Astrocyte (in vitro differentiated cells and primary cell): Measurements from ENCODE around the gene MELTF. TPM values are rescaled to one million over a fixed set of nuclear protein-coding genes. Genes with fewer than 3 reads are reported as not detected.

ENCODE experiments used
- DNase-seq: peaks from one replicate; pipeline ENCODE4 v3.0.0-alpha.2; 2010; ENCODE audit warnings: low read depth
- FAIRE-seq: peaks from 2 replicates; lab custom pipeline; 2011; peaks lifted over from hg19 to GRCh38; lab: Jason Lieb, UNC
- H2AFZ ChIP-seq: 2 replicates; pipeline ENCODE4 v1.6.0; 2012; ENCODE audit warnings: low read depth, low read length, inconsistent platforms
- H3K27ac ChIP-seq: 2 replicates; pipeline ENCODE4 v1.5.1; 2011; ENCODE audit warnings: low read depth, low read length, inconsistent platforms
- H3K27me3 ChIP-seq: 2 replicates; pipeline ENCODE4 v1.6.0; 2011; ENCODE audit warnings: low read length, inconsistent platforms; ENCODE audit not compliant: insufficient read depth
- H3K36me3 ChIP-seq: 2 replicates; pipeline ENCODE4 v1.5.1; 2011; ENCODE audit warnings: low read length, inconsistent platforms; ENCODE audit not compliant: insufficient read depth
- H3K4me1 ChIP-seq: 2 replicates; pipeline ENCODE4 v1.5.1; 2011; ENCODE audit warnings: low read length, inconsistent platforms; ENCODE audit not compliant: insufficient read depth
- H3K4me2 ChIP-seq: 2 replicates; pipeline ENCODE4 v1.6.0; 2012; ENCODE audit warnings: low read length, inconsistent platforms
- H3K4me3 ChIP-seq: 2 replicates; pipeline ENCODE4 v1.5.1; 2011; ENCODE audit warnings: low read depth, mild to moderate bottlenecking, low read length, inconsistent platforms; ENCODE audit not compliant: insufficient read depth
- H3K79me2 ChIP-seq: 2 replicates; pipeline ENCODE4 v1.6.0; 2012; ENCODE audit warnings: mild to moderate bottlenecking, low read length, inconsistent platforms; ENCODE audit not compliant: insufficient read depth
- H3K9ac ChIP-seq: 2 replicates; pipeline ENCODE4 v1.6.0; 2012; ENCODE audit warnings: mild to moderate bottlenecking, low read length, inconsistent platforms
- H3K9me3 ChIP-seq: 2 replicates; pipeline ENCODE4 v1.5.1; 2012; ENCODE audit warnings: low read depth, mild to moderate bottlenecking, low read length, inconsistent platforms; ENCODE audit not compliant: insufficient read depth
- H4K20me1 ChIP-seq: 2 replicates; pipeline ENCODE4 v1.6.0; 2012; ENCODE audit warnings: low read length, inconsistent platforms; ENCODE audit not compliant: insufficient read depth
- H3K27ac Mint-ChIP-seq: one replicate; pipeline ENCODE4 v1.8.0; 2021; ENCODE audit warnings: mild to moderate bottlenecking, mixed read lengths; ENCODE audit not compliant: unreplicated experiment
- H3K27me3 Mint-ChIP-seq: one replicate; pipeline ENCODE4 v1.8.0; 2021; ENCODE audit warnings: low read depth, mixed read lengths; ENCODE audit not compliant: unreplicated experiment
- H3K36me3 Mint-ChIP-seq: one replicate; pipeline ENCODE4 v1.8.0; 2021; ENCODE audit warnings: low read depth, mixed read lengths; ENCODE audit not compliant: unreplicated experiment
- H3K4me1 Mint-ChIP-seq: one replicate; pipeline ENCODE4 v1.8.0; 2021; ENCODE audit warnings: low read depth, mixed read lengths; ENCODE audit not compliant: unreplicated experiment
- H3K4me3 Mint-ChIP-seq: one replicate; pipeline ENCODE4 v1.8.0; 2021; ENCODE audit warnings: mild to moderate bottlenecking, moderate library complexity, mixed read lengths; ENCODE audit not compliant: unreplicated experiment
- H3K9me3 Mint-ChIP-seq: one replicate; pipeline ENCODE4 v1.8.0; 2021; ENCODE audit warnings: mild to moderate bottlenecking, mixed read lengths; ENCODE audit not compliant: unreplicated experiment
- EZH2 ChIP-seq: IDR thresholded peaks from 2 replicates; pipeline ENCODE4 v1.6.1; 2012; ENCODE audit warnings: mild to moderate bottlenecking, low read length, inconsistent platforms; ENCODE audit not compliant: insufficient read depth
- total RNA-seq: library from RNA; stranded (reverse); gene quantifications from 2 replicates; pipeline ENCODE4 v1.2.1, GENCODE V29; 2021
- TF ChIP-seq, protein P1 (sequence below): IDR thresholded peaks from 2 replicates; pipeline ENCODE4 v1.5.1; 2011; ENCODE audit warnings: low read depth, mild to moderate bottlenecking, inconsistent platforms, low read length, moderate library complexity; ENCODE audit not compliant: insufficient read depth

MELTF gene
- total RNA-seq, 1 donor from 2014 or later, result 24.0 TPM

DNA sequence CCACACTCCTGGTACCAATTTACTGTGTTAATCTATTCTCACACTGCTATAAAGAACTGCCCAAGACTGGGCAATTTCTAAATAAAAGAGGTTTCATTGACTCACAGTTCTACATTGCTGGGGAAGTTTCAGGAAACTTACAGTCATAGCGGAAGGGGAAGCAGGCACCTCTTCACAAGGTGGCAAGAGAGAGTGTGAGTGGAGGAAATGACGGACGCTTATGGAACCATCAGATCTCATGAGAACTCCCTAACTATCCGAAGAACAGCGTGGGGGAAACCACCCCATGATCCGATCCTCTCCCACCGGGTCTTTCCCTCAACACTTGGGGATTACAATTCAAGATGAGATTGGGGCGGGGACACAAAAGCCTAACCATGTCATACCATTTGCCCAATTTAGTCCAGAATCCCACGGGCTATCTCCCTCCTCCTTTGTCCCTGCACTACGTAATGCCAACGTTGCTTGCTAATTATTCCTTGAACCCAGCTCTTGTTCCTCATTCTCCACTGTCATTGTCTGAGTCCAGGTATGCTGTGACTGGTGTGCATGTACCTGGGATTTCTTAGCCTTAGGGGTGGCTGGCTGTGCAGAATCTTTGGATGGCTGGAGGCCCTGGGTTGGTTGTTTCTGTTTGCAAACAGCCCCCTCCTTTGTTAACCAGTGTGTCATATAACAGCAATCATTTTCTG lies 64.4 kb downstream of the MELTF start:
- Histone ChIP-seq H3K4me2 (no peak overlapping the region), H3K27me3 (peaks cover 36% of the 10 kb centered on the region), H3K4me3 (no peak overlapping the region), H2AFZ (no peak overlapping the region), H3K27ac (no peak overlapping the region), H3K4me1 (peaks cover 9% of the 10 kb centered on the region), H3K9me3 (no peaks in the 10 kb centered on the region), H3K36me3 (no peaks in the 10 kb centered on the region), H4K20me1 (no peaks in the 10 kb centered on the region), H3K79me2 (no peaks in the 10 kb centered on the region), H3K9ac (no peak overlapping the region)
- H3K9me3 Mint-ChIP-seq, result peaks cover 2% of the 10 kb centered on the region
- DNase-seq, result no peak
- no peak overlapping the region for H3K4me3 Mint-ChIP-seq
- TF ChIP-seq, protein P1, sequence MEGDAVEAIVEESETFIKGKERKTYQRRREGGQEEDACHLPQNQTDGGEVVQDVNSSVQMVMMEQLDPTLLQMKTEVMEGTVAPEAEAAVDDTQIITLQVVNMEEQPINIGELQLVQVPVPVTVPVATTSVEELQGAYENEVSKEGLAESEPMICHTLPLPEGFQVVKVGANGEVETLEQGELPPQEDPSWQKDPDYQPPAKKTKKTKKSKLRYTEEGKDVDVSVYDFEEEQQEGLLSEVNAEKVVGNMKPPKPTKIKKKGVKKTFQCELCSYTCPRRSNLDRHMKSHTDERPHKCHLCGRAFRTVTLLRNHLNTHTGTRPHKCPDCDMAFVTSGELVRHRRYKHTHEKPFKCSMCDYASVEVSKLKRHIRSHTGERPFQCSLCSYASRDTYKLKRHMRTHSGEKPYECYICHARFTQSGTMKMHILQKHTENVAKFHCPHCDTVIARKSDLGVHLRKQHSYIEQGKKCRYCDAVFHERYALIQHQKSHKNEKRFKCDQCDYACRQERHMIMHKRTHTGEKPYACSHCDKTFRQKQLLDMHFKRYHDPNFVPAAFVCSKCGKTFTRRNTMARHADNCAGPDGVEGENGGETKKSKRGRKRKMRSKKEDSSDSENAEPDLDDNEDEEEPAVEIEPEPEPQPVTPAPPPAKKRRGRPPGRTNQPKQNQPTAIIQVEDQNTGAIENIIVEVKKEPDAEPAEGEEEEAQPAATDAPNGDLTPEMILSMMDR, result no peak
- no peak for TF ChIP-seq EZH2
- H3K27ac Mint-ChIP-seq, result no peak overlapping the region
- peaks cover 56% of the 10 kb centered on the region for H3K27me3 Mint-ChIP-seq
- FAIRE-seq, result no peak
- H3K4me1 Mint-ChIP-seq, result no peaks in the 10 kb centered on the region
- H3K36me3 Mint-ChIP-seq, result peaks cover 6% of the 10 kb centered on the region

DNA sequence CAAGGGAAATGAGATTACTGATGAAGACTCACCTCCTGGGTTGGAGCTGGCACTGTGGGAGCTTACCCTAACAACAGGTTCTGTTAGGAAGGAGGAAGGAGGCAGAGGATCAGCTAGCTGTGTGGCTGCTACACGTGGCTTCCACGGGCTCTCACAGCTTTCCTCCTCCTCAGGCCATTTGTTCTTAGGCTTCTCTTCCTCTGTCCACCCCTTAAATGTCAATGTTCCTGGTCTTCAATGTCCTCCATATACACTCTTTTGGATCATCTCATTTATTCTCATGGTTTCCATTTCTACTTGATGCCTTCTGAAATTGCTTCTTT lies 66.0 kb downstream of the MELTF start:
- peaks cover 38% of the 10 kb centered on the region for H3K27me3 ChIP-seq
- no peak overlapping the region for H3K4me3 Mint-ChIP-seq
- no peak for TF ChIP-seq EZH2
- TF ChIP-seq, protein P1, result no peak
- no peak overlapping the region for H3K27ac ChIP-seq
- H3K9me3 Mint-ChIP-seq, result peaks cover 2% of the 10 kb centered on the region
- no peak overlapping the region for H3K4me3 ChIP-seq
- peaks cover 61% of the 10 kb centered on the region for H3K27me3 Mint-ChIP-seq
- FAIRE-seq (no peak), DNase-seq (no peak)
- H4K20me1 ChIP-seq, result no peaks in the 10 kb centered on the region
- H3K4me1 ChIP-seq, result peaks cover 6% of the 10 kb centered on the region
- H2AFZ ChIP-seq, result no peak overlapping the region
- H3K79me2 ChIP-seq, result no peaks in the 10 kb centered on the region
- no peak overlapping the region for H3K9ac ChIP-seq
- no peaks in the 10 kb centered on the region for H3K9me3 ChIP-seq
- H3K36me3 Mint-ChIP-seq, result peaks cover 6% of the 10 kb centered on the region
- H3K4me2 ChIP-seq, result no peak overlapping the region
- no peaks in the 10 kb centered on the region for H3K36me3 ChIP-seq
- no peak overlapping the region for H3K27ac Mint-ChIP-seq
- H3K4me1 Mint-ChIP-seq, result no peaks in the 10 kb centered on the region

DNA sequence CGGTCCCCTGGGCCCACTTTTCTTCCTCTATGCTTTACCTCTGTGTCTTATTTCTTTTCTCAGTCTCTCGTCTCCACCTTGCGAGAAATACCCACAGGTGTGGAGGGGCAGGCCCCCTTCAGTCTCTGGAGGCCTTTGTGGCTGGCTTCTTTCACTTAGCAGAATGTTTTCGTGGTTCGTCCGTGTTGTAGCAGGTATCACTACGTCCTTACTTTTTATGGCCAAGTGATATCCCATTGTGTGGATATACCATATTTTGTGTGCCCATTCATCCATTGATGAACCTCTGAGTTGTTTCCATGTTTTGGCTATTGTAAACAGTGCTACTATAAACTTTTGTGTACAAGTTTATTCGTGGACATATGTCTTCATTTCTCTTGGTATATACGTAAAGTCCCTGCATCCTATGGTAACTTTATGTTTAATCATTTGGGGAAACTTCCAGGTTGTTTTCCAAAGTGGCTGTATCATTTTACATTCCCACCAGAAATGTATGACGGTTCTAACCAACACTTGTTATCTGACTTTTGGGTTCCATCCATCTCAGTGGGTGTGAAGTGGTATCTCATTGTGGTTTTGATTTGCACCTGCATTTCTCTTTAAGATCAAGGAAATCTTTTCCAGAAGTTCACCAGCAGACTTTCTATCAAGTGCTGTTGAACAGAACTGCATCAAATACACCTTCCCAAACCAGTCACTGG lies 66.5 kb downstream of the MELTF start:
- Histone ChIP-seq H3K9me3 (no peaks in the 10 kb centered on the region), H3K27ac (no peak overlapping the region), H2AFZ (no peak overlapping the region), H3K9ac (no peak overlapping the region), H4K20me1 (no peaks in the 10 kb centered on the region), H3K79me2 (no peaks in the 10 kb centered on the region), H3K4me2 (no peak overlapping the region), H3K4me3 (no peak overlapping the region), H3K27me3 (peaks cover 35% of the 10 kb centered on the region), H3K4me1 (peaks cover 4% of the 10 kb centered on the region), H3K36me3 (no peaks in the 10 kb centered on the region)
- peaks cover 2% of the 10 kb centered on the region for H3K9me3 Mint-ChIP-seq
- FAIRE-seq, result no peak
- no peak for DNase-seq
- no peak overlapping the region for H3K27ac Mint-ChIP-seq
- TF ChIP-seq, protein P1, result no peak
- no peak for TF ChIP-seq EZH2
- H3K27me3 Mint-ChIP-seq, result peaks cover 59% of the 10 kb centered on the region
- H3K4me3 Mint-ChIP-seq, result no peak overlapping the region
- peaks cover 6% of the 10 kb centered on the region for H3K36me3 Mint-ChIP-seq
- H3K4me1 Mint-ChIP-seq, result no peaks in the 10 kb centered on the region
